Mesodermal cell (in vitro differentiated cells): ENCODE measurements around the gene PROS1.
A peak's percentile ranks its signal among the peaks of the same experiment; 100 is the strongest.
"Not testable (repeated sequence)": the region's sequence is repeated elsewhere in the genome, so short reads cannot be mapped to it uniquely, and the experiment has no call there.

ENCODE experiments used
- H3K27ac ChIP-seq: 2 replicates; pipeline ENCODE4 v1.7.0; 2013; ENCODE audit warnings: mild to moderate bottlenecking, low read depth, low read length, moderate library complexity; ENCODE audit not compliant: severe bottlenecking
- H3K36me3 ChIP-seq: 2 replicates; pipeline ENCODE4 v1.7.1; 2013; ENCODE audit warnings: mild to moderate bottlenecking, low read length, moderate library complexity; ENCODE audit not compliant: control insufficient read depth, insufficient read depth
- H3K4me1 ChIP-seq: one replicate; pipeline ENCODE4 v1.7.1; 2013; ENCODE audit warnings: mild to moderate bottlenecking, low read length; ENCODE audit not compliant: insufficient read depth, control insufficient read depth, poor library complexity, severe bottlenecking
- H3K4me3 ChIP-seq: 2 replicates; pipeline ENCODE4 v1.7.0; 2013; ENCODE audit warnings: low read length, control low read depth, mild to moderate bottlenecking; ENCODE audit not compliant: insufficient read depth, poor library complexity, severe bottlenecking; ENCODE audit errors: extremely low read depth
- H3K9me3 ChIP-seq: 2 replicates; pipeline ENCODE4 v1.7.1; 2013; ENCODE audit warnings: mild to moderate bottlenecking, low read length, moderate library complexity; ENCODE audit not compliant: control insufficient read depth
- WGBS, 2 experiments: methylation state at CpG; one replicate each; pipeline ENCODE4 v1.1.5; 2013; ENCODE audit warnings: missing lambda C conversion rate in 2 of 2; ENCODE audit not compliant: insufficient coverage in 2 of 2; 5-methylcytosine and 5-hydroxymethylcytosine counted together

PROS1 gene

GRCh38 chr3:93878250-93879017, 95.3 kb downstream of the PROS1 start:
- no CpG with 5 or more reads among the region's 3 CpGs for WGBS, 2 experiments
- H3K27ac ChIP-seq, H3K4me1 ChIP-seq, H3K9me3 ChIP-seq, H3K36me3 ChIP-seq, H3K4me3 ChIP-seq: not testable (repeated sequence)

- not testable (repeated sequence) for H3K4me3 ChIP-seq, H3K27ac ChIP-seq, H3K4me1 ChIP-seq, H3K9me3 ChIP-seq, H3K36me3 ChIP-seq
- WGBS, 2 experiments = no CpG with 5 or more reads among the region's 4 CpGs
Observed at GRCh38 chr3:93877427-93877826, 96.3 kb downstream of the PROS1 start.

- H3K9me3 ChIP-seq, H3K36me3 ChIP-seq, H3K4me1 ChIP-seq, H3K27ac ChIP-seq, H3K4me3 ChIP-seq: not testable (repeated sequence)
Observed at GRCh38 chr3:93873412-93873811, 100.3 kb downstream of the PROS1 start.

GRCh38 chr3:93867425-93867824, 106.3 kb downstream of the PROS1 start:
- H3K27ac ChIP-seq = no peak overlapping the region
- H3K9me3 ChIP-seq = peaks cover 32% of the 10 kb centered on the region
- H3K36me3 ChIP-seq = no peaks in the 10 kb centered on the region
- no peak overlapping the region for H3K4me3 ChIP-seq
- H3K4me1 ChIP-seq = no peaks in the 10 kb centered on the region

DNA sequence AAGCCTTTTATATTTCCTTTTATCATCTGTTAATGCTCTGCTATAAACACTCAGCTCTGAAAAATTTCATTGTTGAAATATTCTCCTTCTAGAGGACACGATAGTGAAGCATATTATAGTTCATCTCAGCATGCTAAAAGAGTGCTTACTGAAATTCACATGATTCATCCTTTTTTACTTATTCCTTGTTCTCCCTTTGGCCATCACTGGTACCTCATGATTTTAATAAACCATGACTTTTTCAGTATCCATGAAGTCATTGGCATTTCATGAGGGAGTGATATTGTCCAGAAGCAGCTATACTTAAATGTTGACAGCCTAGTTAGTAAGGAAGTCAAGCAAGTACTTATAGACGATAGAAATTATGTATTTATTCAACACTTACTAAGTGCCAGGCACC, 112.7 kb downstream of the PROS1 start:
- Histone ChIP-seq H3K4me1 (no peaks in the 10 kb centered on the region), H3K4me3 (no peak overlapping the region), H3K36me3 (no peaks in the 10 kb centered on the region), H3K27ac (no peak overlapping the region), H3K9me3 (peaks cover 51% of the 10 kb centered on the region)
- 80% methylated on average over 1 of the region's 2 CpGs; no CpG with 5 or more reads in 1 of the 2 experiments for WGBS, 2 experiments

GRCh38 chr3:93855401-93855800, 118.3 kb downstream of the PROS1 start:
- H3K27ac ChIP-seq = no peak overlapping the region
- no peaks in the 10 kb centered on the region for H3K4me1 ChIP-seq
- 45 to 49% methylated on average over 2 of the region's 3 CpGs for WGBS, 2 experiments
- H3K9me3 ChIP-seq = peaks cover 53% of the 10 kb centered on the region
- H3K4me3 ChIP-seq = no peak overlapping the region
- no peaks in the 10 kb centered on the region for H3K36me3 ChIP-seq

DNA sequence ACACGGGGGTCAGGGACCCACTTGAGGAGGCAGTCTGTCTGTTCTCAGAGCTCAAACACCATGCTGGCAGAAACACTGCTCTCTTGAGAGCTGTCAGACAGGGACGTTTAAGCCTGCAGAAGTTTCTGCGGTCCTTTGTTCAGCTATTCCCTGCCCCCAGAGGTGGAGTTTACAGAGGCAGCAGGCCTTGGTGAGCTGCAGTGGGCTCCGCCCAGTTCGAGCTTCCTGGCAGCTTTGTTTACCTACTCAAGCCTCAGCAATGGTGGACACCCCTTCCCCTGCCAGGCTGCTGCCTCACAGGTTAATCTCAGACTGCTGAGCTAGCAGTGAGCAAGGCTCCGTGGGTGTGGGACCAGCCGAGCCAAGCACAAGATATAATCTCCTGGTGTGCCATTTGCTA, 121.5 kb downstream of the PROS1 start:
- H3K27ac ChIP-seq, H3K36me3 ChIP-seq: not testable (repeated sequence)
- WGBS, 2 experiments = 71 to 79% methylated on average over 7 of the region's 7 CpGs

GRCh38 chr3:93843981-93844380, 129.7 kb downstream of the PROS1 start:
- peaks cover 4% of the 10 kb centered on the region for H3K4me1 ChIP-seq
- H3K36me3 ChIP-seq = no peaks in the 10 kb centered on the region
- WGBS, 2 experiments = 77% methylated on average over 4 to 5 of the region's 5 CpGs
- no peak overlapping the region for H3K4me3 ChIP-seq
- peak overlapping the region; percentile 8 for H3K27ac ChIP-seq
- peaks cover 5% of the 10 kb centered on the region for H3K9me3 ChIP-seq

More for the DNA sequence above, 121.5 kb downstream of the PROS1 start:
- not testable (repeated sequence) for H3K4me3 ChIP-seq, H3K4me1 ChIP-seq
- peaks cover 36% of the 10 kb centered on the region for H3K9me3 ChIP-seq

GRCh38 chr3:93839193-93839592, 134.5 kb downstream of the PROS1 start:
- H3K36me3 ChIP-seq, H3K4me3 ChIP-seq, H3K9me3 ChIP-seq, H3K27ac ChIP-seq, H3K4me1 ChIP-seq: not testable (repeated sequence)
- no CpG with 5 or more reads among the region's 1 CpG for WGBS, 2 experiments
